ENCODE results near the gene ATP6V1C2.
"Not testable (repeated sequence)": the region's sequence is repeated elsewhere in the genome, so short reads cannot be mapped to it uniquely, and the experiment has no call there.

ATP6V1C2 gene

DNA sequence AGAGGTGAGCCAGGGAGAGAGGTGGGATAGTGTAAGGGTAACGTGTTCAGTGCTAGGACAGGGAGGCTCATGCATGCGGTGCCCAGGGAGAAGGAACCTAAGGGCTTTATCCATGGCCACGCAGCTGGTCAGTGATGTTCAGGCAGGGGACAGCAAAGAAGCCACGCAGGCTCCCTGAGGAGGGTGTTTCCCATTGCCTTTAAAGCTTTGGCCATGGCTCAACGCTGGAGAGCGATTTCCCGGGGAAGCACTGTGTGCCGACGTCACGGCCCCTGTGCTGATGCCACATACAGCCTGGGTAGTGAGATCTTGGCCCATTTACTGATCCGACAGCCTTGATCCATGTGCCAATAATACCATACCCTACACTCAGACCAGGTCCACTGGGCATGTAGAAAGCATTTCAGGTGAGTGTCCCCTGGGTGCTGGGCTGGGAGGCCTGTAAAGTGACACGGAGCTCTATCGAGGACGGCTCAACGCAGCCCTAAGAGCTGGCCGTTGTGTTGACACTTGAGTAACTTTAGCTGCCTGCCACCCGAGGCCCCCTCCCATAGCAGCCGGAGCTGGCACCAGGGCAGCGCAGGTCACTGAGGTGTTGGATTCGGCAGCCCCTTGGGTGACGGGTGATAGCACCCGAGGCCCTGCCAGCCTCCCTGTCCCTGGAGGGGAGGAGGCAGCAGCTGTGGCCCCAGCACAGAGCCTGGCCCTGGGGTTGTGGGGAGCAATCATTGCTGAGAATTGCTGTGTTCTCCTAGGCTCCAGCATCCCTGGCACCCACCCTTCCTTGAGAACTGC is 49.7 kb downstream of the ATP6V1C2 start:
- no peak for DNase-seq

DNA sequence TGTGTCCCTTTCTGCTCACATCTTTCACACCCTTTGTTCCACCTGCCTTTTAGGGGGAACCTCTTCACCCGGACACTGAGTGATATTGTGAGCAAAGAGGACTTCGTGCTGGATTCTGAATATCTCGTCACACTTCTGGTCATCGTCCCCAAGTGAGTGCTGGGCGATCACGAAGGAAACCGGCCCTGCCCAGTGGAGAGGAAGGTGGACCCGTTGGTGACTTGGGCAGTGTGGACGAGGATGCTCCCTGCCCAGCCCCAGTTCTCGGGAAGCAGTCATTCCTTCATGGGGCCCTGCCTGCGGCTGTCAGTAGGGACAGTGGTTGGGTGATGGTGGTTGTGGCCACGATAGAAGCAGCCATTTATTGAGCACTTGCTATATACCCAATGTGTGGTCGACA is 50.4 kb downstream of the ATP6V1C2 start:
- no peak for DNase-seq

DNA sequence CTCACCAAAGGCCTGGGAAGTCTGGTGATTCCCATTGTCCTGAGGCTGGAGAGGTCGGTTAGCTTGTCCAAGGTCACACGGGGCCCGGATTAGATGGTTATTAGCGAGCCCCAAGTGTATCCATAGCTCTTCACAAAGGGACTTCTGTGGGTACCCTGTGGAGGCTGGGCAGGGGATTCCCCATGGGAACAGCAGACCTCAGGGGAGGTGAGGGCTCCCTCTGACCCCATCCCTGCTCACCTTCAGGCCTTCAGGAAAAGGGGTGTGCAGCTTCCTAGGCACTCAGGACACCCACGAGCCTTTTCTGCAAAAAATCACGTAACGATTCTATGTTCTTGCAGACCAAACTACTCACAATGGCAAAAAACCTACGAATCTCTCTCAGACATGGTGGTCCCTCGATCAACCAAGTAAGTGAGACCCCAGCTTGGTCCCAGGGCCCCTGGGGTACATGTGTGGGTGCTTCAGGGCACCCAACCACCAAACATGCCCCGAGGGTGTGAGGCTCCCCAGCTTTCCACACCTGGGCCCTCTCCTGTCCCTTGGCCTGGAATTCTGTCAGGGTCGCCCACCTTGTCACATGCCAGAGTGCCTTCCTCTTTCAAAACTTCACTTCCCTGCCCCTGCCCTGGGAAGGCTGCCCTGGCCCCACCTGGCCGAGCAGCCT is 50.9 kb downstream of the ATP6V1C2 start:
- no peak for DNase-seq

DNA sequence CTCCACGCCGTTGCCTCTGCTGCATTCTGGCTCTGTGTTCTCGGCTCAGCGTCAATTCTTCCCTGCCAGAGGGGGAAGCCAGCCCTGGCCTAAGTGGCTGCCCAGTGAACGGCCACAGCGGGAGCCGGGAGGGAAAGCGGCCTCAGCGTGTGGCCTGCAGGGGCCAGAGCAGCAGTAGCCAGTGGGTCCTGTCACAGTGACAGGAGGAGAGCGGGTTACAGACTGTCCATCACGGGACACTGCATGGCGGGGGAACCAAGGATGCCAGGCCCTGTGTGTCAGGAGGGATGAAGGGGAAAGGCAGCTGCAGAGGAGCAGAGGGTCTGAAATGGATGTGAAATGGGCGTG is 51.4 kb downstream of the ATP6V1C2 start:
- DNase-seq = no peak

DNA sequence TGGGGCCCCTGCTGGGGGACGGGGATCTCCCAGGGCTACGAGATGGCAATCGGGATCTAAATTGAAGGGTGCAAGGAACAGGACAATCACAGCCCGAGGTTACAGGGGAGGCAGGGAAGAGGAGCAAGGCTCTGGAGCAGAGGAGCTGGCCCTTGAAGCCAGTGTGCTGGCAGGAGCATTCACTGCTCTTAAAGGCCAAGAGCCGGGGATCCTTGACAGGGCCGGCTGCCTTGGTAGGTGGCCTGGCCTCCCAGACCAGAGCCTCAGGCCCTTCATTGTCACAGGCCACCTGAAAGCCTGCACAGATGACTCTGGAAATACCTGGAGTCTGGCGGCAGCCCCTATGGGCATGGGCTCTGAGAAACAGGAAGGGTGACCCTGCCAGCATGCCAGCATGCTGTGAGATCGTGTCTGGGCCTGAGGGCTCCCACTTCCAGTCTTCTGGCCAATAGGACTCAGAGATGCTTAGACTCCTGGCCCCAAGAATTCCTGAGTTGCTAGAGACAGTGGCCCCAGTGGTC is 52.5 kb downstream of the ATP6V1C2 start:
- no peak for DNase-seq

DNA sequence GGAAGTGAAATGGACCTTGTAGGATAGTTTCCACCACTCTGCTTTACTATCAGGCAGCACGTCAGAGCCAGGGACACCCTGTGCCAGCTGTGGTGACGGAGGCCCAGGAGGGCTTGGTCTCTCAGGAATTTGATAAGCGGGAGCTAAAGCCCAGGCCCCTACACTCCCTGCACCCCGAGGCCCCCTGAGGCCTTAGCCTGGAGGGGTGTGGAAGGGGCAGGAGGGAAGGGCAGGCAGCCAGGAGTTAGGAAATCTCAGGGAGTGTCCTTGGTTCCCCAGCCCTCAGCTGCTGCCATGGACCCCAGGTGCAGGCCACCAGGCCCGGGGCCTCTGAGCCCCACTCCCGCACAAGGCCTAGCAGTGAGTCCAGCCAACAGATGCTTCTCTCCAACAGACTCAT is 53.0 kb downstream of the ATP6V1C2 start:
- no peak for DNase-seq

DNA sequence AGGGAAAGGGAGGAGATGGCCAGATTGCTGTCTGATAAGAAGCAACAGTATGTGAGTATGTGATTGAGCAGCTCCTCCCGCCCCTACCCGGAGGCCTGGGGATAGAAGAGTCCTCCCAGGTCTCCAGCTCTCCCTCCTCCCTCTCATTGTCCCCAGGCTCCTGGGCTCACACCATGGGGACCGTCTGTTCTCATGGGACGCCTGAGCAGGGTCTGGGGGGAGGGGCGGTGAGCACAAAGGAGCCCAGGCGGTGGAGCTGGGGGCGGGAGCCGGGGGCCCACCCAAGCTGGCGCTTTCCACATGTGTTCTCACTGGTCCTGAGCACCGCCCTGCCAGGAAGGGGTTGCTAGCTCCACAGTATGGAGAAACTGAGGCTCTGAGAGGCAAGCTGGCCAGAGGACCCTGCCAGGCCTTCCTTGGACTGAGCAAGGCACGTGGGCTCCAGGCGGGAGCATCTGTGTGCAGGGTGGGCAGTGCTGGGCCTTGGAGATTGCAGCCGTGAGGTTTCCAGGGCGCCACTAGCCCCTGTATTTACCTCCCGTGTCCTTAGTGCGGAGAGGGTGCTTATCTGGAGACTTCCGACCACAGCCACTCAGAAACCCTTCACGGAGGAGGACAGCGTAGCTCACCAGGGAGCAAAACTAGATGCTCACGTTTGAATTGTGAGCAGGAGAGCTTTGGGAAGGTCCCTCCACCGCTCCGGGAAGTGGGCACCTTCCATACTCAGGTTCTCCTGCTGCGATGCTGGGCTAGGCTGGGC is 53.8 kb downstream of the ATP6V1C2 start:
- no peak for DNase-seq

DNA sequence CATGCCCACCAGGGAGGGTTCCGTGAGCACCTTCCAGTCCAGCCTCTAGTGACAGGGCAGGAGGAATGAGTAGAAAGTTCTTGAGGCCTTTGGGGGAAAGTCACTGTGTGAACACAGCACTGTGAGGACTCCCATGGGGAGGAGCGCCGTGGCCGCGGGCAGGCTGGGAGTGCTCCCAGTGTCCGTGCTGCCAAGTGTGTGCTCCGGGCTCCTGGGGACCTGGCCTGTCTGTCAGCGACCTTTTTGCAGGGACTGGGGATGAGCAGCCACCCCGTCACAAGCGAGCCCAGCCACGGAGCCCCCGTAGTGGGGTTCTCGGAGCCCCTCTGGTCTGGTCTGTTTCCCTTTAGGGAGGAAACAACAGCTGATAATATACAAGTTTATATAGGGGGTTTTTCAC is 54.4 kb downstream of the ATP6V1C2 start:
- DNase-seq = no peak

DNA sequence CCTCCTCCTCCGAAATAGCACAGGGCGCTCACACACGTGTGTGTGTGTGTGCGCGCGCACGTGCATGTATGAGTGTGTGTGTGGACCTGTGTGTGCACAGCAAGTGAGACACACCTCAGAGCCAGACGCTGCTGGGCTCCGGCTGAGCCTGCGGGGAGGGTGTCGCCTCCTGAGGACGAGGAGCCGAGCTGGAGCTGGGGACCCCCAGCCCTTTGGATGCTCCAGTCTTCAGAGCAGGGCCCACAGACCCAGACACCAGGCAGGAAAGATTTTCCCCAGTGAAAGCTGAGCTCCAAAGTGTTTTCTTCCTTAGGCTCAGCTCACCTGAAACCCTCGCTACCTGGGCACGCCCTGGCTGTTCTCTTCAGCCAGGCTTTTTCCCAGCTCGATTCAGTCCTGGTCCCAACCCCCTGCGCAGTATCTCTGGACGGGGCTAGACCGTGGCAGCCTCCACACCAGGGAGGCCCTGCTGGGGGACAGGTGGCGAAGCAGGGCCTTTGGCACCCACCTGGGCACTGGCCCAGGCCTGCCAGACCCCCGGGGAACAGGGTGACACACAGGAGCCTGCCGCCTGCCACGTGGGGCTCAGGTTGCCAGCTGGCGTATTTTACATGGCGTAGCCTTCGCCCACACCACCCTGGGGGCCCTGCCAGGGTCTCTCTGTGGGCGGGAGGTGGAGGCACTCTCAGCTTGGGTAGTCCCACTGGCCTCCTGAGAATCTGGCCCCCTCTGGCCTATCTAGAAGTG is 55.0 kb downstream of the ATP6V1C2 start:
- no peak for DNase-seq

DNA sequence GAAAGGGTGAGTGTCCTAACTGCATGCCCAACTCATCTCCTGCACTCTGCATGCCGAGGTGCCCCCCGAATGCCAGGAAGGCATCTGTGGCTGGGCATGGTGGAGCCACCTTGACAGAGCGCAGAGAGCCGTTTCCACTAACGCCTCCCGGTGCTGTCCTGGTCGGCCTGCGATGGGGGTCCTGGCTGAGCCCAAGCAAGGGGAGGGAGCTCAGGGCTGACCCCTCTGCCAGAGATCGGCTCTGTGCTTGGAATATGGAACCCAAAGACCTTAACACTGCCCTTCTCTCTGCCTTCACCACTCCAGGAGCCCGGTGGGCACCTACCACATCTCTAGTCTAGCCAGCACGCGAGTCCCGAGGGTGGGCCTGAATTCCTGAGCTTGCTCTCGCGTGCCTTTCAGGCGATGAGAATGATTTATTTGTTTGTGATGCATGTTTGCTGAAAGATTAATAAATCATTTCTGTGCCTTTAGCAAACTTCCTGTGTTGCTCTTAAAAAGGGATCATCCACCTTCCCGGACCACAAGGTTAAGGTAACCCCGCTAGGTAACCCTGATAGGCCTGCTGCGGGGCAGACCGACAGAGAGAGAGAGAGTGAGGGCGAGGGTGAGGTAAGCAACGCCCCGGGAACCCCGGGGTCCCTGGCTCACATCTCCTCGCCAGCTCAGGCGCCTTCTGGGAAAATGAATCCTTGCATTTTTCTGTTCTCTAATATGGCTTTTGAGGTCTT is 55.8 kb downstream of the ATP6V1C2 start:
- no peak for DNase-seq

DNA sequence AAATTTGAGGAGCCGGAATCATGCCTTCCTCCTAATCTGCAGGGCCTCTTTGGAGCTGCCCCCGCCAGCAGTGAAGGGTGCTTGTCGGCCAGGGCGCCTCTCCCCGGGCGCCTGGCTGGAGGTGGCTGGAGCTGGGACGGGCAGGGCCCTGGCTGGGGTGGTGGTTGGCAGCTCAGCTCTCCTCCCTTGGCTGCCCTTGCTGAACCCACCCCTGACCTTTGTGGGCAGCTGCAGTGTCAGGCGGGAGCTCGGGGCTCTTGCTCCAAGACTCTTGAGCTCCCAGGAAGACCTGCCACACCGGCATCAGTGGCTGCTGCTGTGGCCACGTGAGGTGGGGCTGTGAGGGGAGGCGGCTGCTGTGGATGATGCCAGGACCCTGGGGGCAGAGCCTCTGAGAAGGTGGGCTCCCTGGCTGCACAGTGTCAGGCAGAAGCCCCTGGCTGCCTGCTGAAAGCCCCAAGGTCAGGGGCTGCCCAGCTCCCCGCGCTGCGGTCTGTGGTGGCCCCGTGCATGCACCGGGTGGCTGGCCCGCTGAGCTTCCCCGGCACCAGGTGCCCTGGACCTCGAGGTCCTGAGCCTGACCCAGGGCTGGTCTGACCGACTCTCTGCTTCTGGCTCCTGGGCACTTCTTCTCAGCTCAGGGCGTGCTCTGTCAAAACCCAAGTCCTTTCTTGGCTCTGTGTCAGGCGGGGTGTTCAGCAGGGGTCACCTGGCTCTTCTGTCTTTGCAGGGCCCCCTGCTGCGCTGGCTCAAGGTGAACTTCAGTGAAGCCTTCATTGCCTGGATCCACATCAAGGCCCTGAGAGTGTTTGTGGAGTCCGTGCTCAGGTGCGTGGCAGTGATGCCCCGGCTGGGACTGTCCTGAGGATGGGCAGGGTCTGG is 56.7 kb downstream of the ATP6V1C2 start:
- no peak for DNase-seq

DNA sequence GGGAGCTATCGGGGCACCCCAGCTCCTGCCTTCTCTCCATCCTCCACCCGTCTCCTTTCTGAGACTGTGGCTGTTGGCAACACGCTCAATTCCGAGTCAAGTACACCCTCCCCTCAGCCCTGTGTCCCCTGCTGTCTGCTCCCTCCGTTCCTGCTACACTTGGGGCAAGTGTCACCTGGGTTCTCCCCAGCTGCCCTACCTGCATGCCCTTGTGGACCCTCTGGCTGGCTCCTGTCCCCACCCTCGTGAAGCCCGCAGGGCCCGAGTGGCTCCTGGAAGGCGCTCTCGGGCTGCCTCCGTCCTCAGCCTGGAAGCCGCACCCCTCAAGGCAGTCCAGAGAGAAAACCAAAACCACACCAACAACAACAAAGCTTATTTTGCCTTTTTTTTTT is 57.3 kb downstream of the ATP6V1C2 start:
- DNase-seq = no peak

DNA sequence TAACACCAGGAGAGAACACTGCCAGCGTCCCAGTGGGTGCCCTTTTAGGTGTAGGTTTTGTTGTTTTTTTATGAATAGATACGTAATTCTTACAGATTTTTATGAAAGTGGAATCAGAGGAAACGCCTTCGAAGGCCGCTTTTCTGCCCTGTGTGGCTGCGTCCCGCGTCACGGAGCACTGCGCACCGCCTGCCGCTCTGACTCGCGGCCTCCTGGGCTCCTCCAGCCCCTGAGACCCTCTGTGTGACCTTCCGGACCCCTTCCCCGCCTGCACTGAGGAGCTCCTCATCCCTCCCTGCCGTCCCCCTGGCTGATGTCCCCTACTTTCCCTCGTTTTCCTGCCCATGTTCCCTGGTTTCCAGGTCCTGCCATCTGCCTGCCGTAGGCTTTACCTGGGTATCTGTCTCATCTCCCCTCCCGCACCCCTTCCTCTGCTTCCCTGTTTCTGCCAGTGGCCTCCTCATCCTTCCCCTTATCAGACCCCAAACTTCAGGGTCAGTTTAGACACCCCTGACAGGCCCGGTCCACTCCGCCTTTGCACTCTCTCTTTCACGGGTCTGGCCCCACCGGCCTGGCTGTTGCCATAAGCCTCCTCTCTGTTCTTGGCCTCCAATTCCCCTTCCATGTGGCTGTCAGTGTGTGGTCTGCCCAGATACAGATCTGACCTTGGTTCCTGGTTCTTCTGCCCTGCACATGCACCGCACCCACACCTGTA is 58.5 kb downstream of the ATP6V1C2 start:
- DNase-seq = no peak

DNA sequence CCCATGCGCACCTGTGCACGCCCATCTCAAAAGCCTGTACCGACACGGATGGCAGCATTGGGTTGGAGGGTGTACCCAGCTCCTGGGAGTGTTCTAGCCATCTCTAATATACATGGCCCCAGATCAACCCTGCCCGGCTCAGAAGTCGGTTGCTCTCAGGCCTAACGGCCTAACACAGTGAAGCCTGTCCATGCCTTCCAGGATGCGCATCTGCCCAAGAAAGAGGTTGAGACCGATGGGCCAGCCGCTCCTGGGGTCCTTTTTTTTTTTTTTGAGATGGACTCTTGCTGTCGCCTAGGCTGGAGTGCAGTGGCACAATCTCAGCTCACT is 59.0 kb downstream of the ATP6V1C2 start:
- no peak for DNase-seq

DNA sequence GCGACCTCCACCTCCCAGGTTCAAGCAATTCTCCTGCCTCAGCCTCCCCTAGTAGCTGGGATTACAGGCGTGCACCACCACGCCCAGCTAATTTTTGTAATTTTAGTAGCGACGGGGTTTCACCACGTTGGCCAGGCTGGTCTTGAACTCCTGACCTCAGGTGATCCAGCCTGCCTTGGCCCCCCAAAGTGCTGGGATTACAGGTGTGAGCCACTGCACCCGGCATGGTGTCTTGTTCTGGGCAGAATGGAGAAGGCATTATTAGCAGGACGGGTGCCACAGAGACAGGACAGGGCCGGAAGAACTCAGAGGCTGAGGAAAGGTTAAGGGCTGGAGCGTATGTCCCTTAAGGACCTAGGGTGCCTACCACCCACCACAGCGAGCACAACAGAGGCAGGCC is 59.4 kb downstream of the ATP6V1C2 start:
- not testable (repeated sequence) for DNase-seq

DNA sequence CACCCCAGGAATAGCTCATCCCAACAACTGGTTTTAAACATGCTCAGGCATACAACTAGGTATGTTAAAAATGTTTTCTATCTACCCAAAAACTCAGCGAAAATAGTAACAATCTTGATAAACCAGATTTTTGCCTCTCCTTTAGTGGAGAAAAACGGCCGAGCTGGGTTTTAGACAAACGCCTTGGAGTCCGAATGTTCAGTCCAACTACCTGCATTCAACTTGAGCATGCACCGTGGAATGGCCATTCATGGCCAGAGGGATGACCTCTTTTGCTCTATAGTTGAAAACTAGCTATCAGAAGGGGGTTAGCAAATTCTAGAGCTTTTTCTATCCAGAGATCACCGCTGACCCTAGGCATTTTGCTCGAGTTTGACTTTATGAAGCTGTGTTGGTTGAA is 60.3 kb downstream of the ATP6V1C2 start:
- no peak for DNase-seq

DNA sequence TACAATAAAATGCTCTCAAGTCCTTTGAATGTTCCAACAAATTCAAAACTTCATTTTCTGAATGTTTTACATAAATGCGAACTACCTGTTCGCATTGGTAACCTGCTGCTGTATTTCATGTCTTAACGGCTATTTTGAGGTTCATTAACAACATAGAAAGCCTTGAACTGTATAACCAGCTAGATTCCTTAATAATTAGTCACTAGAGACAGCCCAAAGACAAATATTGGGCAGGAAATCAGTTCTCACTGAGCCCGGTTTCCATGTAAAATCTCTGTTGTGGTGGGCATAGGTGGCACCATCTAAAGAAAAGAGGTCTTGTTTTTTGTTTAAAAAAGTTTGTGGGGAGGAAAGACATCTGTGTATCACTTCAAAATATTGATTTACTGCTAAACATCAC is 62.0 kb downstream of the ATP6V1C2 start:
- no peak for DNase-seq

DNA sequence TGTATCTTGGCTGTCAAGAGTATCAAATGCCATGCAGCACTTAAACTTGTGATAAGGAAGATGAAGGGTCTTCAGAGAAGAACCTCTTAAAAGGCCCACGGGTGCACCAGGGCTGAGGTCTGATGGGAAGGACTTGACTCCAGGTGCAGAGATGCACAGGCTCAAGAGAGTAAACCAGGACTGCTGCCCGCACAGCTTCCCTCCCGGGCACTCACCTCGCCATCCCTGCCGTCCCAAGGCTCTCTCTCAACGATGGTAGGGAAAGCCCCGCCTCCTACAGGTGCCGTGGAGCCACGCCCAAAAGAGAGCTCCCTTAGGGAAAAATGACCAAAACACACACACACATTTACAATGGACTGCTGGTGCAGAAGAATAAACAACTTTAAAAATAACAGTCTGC is 63.3 kb downstream of the ATP6V1C2 start:
- no peak for DNase-seq

DNA sequence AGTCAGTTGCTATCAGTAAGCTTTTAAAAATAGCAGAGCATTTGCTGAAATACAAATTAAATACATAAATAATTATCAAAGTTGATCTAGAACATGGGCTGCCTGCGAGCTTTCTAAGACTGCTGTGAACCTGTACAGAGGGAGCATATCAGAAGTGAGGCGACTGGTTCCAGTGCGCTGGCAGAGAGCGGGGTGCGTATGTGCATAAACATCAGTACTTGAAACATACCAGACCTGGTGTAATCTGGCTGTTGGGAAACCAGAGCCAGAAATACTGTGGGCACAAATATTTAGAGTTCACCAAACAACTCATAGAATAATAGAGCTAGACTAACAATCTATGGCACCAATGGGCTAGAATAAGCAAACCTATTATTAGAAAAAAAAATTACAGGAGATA is 63.8 kb downstream of the ATP6V1C2 start:
- DNase-seq = no peak

DNA sequence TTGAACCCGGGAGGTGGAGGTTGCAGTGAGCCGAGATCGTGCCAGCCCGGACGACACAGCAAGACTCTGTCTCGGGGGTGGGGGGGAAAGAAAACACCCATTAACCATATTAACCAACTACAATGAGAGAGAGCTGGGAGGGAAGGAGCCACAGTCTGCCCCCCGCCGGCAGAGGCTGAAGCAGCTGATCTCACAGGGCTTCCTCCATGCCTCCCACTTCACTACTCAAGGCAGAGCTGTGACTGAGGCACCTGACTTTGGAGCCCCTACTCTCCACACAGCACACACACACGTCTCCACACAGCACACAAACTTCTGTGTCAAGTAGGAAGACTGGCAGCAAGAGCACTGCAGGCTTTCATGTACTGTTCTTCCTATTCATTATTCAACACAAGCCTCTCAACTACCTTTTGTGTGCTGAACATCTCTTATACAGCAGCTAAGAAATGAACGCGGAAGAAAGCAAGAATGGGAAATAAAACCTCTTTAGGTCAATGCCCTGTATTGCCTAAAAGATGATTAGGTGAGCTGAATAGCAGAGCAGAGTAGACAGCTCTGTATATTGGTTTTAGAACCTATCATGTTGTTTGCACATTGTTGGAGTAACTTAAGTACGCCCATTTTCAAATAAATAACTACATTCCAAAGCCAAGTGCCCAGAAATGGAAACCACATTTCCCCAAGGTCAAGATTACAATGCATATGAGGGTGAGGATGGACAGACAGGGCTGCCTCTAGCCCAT is 65.0 kb downstream of the ATP6V1C2 start:
- no peak for DNase-seq
